Measurements from ENCODE around the gene ZZZ3. TPM values are rescaled to one million over a fixed set of nuclear protein-coding genes. Genes with fewer than 3 reads are reported as not detected.
A peak's percentile ranks its signal among the peaks of the same experiment; 100 is the strongest.

Gene ZZZ3
- total RNA-seq, 1 experiment from 2014 or later = 48.4 TPM

- DNase-seq = no peak
- Histone ChIP-seq H3K4me2 (no peak overlapping the region), H3K9me3 (ENCODE audit: insufficient read depth, low read depth) (no peaks in the 10 kb centered on the region), H3K4me3 (no peak overlapping the region), H3K4me1 (replicated peaks; ENCODE audit: insufficient read depth) (no peaks in the 10 kb centered on the region), H3K27ac (no peak overlapping the region), H3K9me2 (ENCODE audit: insufficient read depth) (no peaks in the 10 kb centered on the region), H3K79me2 (ENCODE audit: low read depth) (peaks cover 100% of the 10 kb centered on the region), H3K36me3 (ENCODE audit: low read depth) (0 out of 2 replicates have a peak, but pooled peaks cover 4% of the 10 kb centered on the region), H4K20me1 (ENCODE audit: insufficient read depth) (peaks cover 96% of the 10 kb centered on the region), H3K27me3 (ENCODE audit: insufficient read depth, low read depth) (no peaks in the 10 kb centered on the region), H2AFZ (no peak overlapping the region), H3F3A (ENCODE audit: insufficient read depth, low read depth) (no peaks in the 10 kb centered on the region; the same call in none of the 2 replicates)
- ChIA-PET CTCF (no interaction called here), POLR2A (ENCODE audit: unreplicated experiment) (no interaction called here)
- no peak for TF ChIP-seq EZH2 (IDR thresholded peaks at IDR 0.05; ENCODE audit: low read depth)
- no TSS peak for BruUV-seq (replicated peaks)
- intact Hi-C loops (cut with micrococcal nuclease; ENCODE audit: unreplicated experiment) = no loop called here
These were observed 17.4 kb downstream of the ZZZ3 start for GRCh38 chr1:77664939-77665516.

GRCh38 chr1:77661696-77662095, 20.8 kb downstream of the ZZZ3 start:
- Histone ChIP-seq H3K79me2 (ENCODE audit: low read depth) (peaks cover 100% of the 10 kb centered on the region), H3K27ac (no peak overlapping the region), H2AFZ (no peak overlapping the region), H4K20me1 (ENCODE audit: insufficient read depth) (peaks cover 94% of the 10 kb centered on the region), H3K9me3 (ENCODE audit: insufficient read depth, low read depth) (no peaks in the 10 kb centered on the region), H3K4me3 (no peak overlapping the region), H3K36me3 (ENCODE audit: low read depth) (no peaks in the 10 kb centered on the region), H3F3A (ENCODE audit: insufficient read depth, low read depth) (peaks cover 7% of the 10 kb centered on the region), H3K4me2 (no peak overlapping the region), H3K27me3 (ENCODE audit: insufficient read depth, low read depth) (no peaks in the 10 kb centered on the region), H3K9me2 (ENCODE audit: insufficient read depth) (no peaks in the 10 kb centered on the region), H3K4me1 (replicated peaks; ENCODE audit: insufficient read depth) (no peaks in the 10 kb centered on the region)
- CTCF ChIA-PET = no interaction called here
- POLR2A ChIA-PET (ENCODE audit: unreplicated experiment) = no interaction called here
- TF ChIP-seq CTCF (conservative IDR thresholded peaks at IDR 0.05) = no peak
- TF ChIP-seq EZH2 (IDR thresholded peaks at IDR 0.05; ENCODE audit: low read depth) = no peak
- intact Hi-C loops (cut with micrococcal nuclease; ENCODE audit: unreplicated experiment) = no loop called here
- DNase-seq = no peak
- BruUV-seq (replicated peaks) = TSS peak; percentile 2

DNA sequence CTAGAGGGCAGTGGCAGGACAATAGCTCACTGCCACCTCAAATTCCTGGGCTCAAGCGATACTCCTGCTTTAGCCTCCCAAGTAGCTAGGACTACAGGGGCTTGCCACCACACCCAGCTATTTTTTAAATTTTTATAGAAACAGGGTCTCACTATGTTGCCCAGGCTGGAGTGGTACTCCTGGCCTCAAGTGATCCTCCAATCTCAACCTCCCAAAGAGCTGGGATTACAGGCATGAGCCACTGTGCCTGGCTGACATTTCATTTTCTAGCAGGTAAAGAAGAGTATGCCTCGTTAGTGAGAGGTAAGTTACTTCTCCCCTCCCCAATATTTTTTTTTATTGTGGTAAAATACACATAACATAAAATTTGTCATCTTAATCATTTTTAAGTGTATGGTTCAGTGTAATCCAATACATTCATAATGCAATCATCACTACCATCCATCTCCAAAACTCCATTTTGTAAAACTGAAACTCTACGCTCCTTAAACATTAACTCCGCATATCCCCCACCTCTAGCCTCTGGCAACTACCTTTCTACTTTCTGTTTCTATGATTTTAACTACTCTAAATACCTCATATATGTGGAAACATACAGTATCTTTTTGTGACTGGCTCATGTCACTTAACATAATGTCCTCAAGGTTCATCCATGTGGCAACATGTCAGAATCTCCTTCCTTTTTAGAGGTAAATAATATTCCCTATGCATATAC, 22.4 kb downstream of the ZZZ3 start:
- no peak overlapping the region for H3K4me3 ChIP-seq
- no peak overlapping the region for H2AFZ ChIP-seq
- no peaks in the 10 kb centered on the region for H3K4me1 ChIP-seq (replicated peaks; ENCODE audit: insufficient read depth)
- no peaks in the 10 kb centered on the region for H3K9me2 ChIP-seq (ENCODE audit: insufficient read depth)
- BruUV-seq (replicated peaks) = no TSS peak
- no peaks in the 10 kb centered on the region for H3K36me3 ChIP-seq (ENCODE audit: low read depth)
- peaks cover 100% of the 10 kb centered on the region for H3K79me2 ChIP-seq (ENCODE audit: low read depth)
- peaks cover 93% of the 10 kb centered on the region for H4K20me1 ChIP-seq (ENCODE audit: insufficient read depth)
- no peaks in the 10 kb centered on the region for H3K9me3 ChIP-seq (ENCODE audit: insufficient read depth, low read depth)
- no peak overlapping the region for H3K27ac ChIP-seq
- no peak for DNase-seq
- intact Hi-C loops (cut with micrococcal nuclease; ENCODE audit: unreplicated experiment) = no loop called here
- H3K4me2 ChIP-seq = no peak overlapping the region
- H3F3A ChIP-seq (ENCODE audit: insufficient read depth, low read depth) = peaks cover 9% of the 10 kb centered on the region; the same call in 1 of the 2 replicates
- CTCF ChIA-PET = no interaction called here
- no peaks in the 10 kb centered on the region for H3K27me3 ChIP-seq (ENCODE audit: insufficient read depth, low read depth)
- POLR2A ChIA-PET (ENCODE audit: unreplicated experiment) = no interaction called here
- TF ChIP-seq CTCF (conservative IDR thresholded peaks at IDR 0.05) = no peak
